Stimulated activated CD8-positive, alpha-beta memory T cell treated with anti-CD3 and anti-CD28 coated beads, Interleukin-15, amount 100 ng/mL, for 48 hours (primary cell): Measurements from ENCODE around the gene HMCN1.
"Not testable (repeated sequence)": the region's sequence is repeated elsewhere in the genome, so short reads cannot be mapped to it uniquely, and the experiment has no call there.

ENCODE experiments used
- DNase-seq, 2 donors: peaks; one replicate each; pipeline ENCODE4 v3.0.0-alpha.2; 2020; ENCODE audit warnings: low read depth in 2 of 2

HMCN1 gene

DNA sequence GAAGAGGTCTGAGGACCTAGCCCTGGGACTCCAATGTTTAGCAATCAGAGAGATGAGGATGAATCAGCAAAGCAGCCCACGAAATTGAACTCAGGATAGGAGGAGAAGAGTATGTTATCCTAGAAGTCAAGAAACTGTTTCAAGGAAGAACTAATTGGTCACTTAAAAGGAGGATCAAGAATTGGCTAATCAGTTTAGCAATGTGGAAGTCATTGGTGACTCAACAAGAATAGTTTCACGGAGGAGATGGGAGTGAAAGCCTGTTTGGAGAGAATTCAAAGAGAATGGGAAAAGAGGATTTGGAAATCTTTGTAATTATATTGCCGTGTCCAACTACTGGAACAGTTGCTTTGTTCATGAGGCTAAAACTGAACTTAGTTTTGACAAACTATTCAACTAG is 7.4 kb downstream of the HMCN1 start:
- DNase-seq = no peak

DNA sequence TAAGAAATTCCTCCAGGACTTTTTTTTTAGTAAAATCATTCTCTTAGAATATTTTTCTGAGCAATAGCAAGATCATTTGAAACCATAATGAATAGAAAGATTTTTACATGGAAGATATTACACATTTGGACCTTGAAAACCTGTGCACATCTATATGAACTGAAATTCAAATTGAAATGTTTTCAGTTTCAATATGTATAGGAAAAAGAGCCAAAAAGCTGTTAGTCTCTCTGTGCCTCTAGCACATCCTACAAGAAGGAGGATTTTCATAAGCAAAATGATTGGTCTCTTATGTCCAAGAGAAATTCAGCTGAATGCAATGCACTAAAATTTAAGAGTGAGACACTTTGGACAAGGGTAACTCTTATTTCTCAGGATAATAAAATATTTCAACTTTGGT is 8.2 kb downstream of the HMCN1 start:
- no peak for DNase-seq

DNA sequence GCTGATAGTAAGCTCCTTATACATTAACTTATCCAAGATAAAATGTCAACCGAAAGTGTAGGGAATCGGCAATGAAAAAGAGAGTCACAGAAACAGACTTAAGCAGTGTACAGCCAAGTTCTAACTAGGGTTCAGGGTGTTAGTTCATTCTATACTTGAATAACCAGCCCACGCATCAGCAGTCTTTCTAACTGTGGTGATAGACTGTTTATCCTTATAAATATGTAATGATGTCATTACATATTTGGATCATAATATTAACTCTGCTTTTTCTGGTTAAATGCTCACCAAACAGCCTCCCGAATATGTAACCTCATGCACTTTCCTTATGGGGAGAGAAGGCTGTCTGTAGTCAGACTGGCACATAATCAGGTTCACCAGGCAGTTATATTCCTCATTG is 11.0 kb downstream of the HMCN1 start:
- DNase-seq = no peak

DNA sequence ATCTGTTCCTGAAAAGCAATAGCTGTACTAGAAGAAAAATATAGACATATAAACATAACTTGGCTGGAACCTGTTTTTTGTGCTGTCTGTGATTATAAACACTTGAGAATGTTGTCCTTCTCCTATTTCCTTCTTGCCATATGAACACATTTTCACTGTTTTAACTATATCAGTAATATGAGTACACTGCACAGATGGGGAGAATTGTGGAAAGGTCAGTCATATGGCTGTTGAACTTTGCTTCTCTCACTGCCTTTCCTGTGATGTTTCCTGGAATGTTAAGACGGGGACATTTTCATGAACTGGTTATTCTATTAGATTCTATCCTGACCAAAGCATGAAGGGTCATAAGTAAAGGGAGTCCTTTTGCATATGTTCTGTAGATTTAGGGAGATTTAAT is 24.9 kb downstream of the HMCN1 start:
- DNase-seq = no peak

DNA sequence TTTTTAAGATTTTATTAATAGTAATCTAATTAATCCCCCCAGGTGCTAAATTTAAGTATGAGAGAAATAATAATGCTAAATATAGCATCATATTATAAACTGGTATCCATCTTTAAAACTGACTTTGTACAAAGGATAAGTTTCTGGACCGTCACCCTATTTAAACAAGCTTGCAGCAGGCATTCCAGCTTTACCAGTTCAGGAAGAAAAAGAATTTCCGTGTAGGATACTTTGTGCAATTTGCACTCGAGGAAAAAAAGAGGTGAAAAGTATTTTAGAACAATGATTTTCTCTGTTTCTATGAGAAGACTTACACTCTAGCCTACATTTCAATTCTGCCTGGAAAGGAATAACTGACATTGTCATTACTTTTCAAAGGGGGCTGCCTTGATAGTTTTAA is 27.6 kb downstream of the HMCN1 start:
- DNase-seq = no peak

DNA sequence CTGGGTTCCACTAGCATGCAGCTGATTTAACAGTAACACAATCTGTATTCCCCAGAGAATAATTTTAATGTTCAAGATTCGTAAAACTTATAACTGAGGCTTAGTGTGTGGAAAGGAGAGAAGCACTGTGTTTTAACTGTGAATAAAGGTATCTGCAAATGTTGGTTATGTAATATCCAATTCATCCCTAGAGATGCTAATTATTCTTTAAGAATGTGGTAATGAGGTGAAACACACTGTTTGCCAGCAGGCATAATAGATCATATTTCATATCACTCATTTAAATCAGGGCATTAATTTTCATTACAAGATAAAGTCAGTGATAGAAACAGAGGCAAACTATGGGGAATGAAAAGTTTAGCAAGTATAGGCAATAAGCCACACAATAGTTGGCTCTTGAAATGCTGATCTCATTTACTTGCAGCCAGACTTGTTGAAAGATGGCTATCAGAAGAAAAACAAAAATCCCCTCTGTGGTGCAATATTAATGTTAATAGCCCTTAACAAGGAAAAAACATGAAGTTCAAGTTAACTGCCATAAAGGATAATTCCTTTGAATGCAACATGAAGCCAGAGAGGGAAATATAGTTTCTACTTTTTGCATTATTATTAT is 33.4 kb downstream of the HMCN1 start:
- no peak for DNase-seq

DNA sequence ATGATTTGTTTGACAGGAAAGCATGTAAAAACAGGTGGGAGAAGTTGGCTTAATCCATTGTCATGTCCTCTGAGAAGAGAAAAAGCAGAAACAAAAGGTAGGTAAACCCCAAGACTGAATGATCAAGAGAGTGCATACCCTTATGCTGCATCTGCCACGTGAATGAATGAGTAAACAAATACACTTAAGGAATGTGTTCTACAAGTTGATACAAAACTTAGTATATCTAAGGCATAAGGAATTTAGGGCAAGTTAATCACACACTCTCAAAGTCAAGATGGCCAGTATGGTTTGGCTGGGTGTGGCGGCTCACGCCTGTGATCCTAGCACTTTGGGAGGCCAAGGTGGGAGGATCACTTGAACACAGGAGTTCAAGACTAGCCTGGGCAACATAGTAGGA is 34.2 kb downstream of the HMCN1 start:
- no peak for DNase-seq

DNA sequence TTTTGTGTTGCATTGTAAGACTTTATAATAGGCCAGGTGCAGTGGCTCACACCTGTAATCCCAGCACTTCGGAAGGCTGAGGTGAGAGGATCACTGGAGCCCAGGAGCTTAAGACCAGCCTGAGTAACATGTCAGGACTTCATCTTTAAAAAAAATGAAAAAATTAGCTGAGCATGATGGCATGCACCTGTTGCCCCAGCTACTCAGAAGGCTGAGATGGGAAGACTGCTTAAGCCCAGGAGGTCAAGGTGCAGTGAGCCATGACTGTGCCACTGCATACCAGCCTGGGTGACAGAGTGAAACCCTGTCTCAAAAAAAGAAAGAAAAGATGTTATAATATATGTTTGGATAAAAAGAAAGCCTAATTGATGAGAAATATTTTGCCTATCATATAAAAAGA is 34.9 kb downstream of the HMCN1 start:
- no peak for DNase-seq

DNA sequence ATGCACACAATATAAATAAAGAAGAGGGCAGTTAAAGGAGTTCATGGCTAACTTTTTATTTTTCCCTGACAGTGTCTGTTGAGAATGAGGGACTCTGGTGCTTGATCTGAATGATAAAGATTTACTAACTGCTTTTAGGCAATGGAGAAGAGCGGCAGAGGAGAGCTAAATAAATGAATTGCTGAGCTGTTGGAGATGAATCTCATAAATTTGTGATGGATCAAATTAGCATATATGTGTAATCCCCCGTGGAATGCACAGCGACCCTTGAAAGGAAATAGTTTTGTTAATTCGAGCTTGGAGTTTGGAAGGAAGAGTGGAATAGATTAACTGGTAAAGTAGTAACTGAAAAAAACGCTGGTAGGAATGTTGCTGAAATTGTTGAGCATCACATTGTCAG is 40.2 kb downstream of the HMCN1 start:
- no peak for DNase-seq

DNA sequence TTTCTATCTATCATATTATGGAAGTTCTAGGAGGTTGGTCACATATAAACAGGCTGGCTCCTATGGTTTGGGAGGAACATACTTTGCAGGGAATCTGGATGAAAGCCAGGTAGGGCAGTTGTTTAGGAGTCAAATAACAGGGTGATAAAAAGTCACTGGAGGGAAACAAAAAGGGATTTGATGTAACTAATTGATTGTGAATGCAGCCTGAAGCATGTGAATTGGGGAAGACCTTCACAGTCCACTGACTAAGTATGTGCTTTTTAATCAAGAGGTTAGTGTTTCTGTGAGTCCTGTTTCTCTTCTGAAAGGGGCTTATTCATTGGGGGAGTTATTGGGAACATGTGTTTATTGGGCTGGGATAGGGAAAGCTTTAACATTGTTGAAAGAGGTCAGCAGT is 41.3 kb downstream of the HMCN1 start:
- DNase-seq = no peak

DNA sequence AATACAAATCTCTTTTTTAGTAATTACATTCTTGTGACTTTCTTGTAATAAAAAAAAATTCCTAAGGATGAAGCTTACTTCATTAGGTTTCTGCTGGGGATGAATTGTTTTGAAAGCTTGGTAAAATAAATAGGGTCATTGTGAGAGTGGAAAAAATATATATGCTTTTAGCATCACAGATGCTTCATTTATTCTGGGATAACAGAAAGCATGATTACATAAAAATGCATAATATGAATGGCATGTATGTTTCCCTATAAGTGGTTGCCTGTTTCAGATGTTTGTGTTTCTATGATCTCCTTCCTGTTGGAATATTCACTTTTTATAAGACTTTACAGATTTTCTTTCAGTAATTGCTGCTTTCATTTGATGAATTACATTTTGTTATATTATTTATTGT is 42.3 kb downstream of the HMCN1 start:
- DNase-seq = no peak

DNA sequence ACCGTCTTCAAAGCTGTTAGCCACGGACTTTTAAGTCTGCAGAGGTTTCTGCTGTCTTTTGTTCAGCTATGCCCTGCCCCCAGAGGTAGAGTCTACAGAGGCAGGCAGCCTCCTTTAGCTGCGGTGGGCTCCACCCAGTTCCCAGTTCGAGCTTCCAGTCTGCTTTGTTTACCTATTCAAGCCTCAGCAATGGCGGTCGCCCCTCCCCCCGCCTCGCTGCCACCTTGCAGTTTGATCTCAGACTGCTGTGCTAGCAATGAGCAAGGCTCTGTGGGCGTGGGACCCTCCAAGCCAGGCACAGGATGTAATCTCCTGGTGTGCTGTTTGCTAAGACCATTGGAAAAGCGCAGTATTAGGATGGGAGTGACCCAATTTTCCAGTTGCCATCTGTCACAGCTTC is 49.7 kb downstream of the HMCN1 start:
- not testable (repeated sequence) for DNase-seq

DNA sequence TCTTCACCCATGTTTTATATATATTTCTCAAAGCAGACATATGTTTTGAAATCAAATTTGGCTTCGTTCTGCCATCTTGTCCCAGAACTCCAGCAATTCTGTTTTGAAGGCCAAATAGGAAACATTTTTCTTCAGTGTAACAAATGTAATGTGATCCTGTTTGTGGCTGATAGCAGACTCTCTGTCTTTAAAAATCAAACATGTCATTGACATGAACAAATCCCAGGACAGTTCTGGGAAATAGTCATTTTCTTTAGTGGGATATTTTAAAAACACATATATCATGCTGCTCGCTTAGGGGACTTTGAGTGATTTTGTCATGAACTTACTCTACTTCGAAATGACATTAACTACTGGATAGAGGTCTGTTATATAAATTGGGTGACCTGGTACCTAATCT is 51.4 kb downstream of the HMCN1 start:
- DNase-seq = no peak

DNA sequence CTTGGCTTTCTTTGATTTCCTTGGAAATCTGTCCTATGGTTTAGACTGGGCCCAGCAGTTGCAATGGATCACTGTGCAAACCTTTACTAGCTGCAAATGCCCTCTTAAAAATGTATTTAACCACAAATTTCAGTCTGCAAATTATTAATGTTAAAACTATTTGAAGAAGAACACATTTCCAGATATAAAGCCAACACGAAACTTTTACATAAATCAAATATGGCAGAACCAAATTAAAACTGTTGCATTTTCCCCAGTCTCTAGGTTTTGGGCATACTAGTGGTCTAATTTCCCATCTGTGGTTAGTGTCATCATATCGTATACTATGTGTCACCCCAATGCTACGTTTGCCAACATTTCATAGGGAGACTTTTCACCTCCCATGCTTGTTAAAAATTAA is 52.3 kb downstream of the HMCN1 start:
- DNase-seq = no peak

DNA sequence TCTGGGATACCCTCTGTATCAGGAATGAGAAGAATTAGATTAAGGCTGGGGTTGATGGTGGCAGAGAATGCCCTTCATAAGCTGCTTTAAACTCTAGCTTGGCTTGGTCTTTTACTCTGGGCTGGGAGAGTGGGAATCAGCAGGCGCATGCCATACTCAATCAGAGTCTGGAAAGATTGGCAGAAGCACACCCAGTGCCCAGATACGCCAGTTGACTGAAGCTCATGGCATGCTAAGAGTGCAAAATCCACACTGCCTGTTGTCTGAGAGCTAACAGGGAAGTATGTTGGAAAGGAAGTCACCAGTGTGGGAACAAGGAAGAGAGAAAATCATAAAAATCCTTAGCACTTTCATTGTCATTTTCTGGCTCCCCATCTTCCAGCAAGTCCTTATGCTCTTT is 53.0 kb downstream of the HMCN1 start:
- DNase-seq = no peak

DNA sequence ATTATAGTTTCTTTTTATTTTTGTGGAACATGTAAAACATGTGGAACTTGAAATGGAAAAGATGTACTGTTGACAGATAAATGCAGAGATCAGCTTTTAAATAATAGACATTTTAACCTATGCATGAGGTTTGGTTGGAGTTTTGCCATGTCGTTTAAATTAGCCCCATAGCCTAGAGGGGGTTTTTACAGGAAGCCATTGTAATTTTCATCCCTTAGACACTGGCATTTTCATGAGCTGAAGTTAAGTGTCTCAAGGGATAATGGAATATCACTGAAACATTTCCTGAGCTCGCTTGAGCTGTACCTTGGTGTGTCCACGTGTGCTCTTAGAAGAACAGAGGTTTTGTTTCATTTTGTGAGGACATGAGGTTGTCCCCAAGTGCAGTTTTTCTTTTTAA is 54.2 kb downstream of the HMCN1 start:
- DNase-seq = no peak

DNA sequence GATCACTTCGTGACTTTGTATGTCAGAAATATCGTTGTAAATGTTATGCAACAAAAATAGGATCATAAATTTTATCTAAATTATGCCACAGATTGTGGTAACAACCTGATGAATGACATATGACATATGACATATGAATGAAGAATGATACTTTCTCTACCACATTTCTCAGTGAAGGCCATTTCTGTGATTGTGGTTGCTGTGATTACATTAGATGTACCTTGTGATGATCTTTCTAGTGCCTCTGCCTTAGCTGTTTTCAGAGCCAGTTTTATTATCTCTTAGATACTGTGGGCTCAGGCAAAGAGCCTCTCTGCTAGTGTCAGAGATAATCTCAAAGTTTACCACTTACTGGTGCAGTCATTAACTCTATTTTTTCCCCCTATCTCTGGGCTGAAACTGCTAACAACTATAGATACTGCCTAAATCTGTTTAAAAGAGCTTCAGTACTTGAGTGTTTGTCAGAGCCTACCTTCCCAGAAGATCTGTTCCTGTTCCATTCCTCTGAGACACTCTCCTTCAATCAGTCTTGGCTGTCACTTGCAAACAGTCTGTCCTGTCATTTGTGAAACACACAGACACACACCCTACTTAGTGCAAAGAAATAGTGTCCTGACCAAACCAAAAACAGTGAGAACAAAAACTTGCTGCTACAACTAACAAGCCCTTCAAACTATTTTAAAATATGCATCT is 55.5 kb downstream of the HMCN1 start:
- DNase-seq = no peak

DNA sequence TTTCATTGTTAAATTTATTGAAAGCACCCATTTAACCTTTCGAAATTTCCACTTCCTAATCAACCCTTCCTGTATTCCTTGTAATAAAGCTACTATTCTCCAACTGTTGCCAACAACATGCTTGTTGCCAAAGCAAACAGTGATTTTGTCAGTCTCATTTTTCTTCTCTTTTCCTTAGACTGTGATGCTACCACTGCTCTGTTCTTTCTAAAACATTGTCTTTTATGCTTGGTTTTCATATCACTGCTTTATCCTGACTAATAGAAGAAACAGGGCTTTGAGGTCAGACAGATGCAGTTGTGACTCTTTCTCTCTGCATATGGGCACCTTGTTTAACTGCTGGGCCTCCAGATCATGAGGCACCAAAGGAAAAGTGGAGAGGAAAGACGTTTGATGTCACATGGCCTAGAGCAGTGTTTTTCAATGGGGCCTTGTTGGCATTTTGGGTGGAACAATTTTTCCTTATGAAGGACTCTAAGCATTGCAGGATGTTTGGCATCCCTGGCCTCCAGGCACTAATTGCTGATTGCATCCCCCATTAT is 56.1 kb downstream of the HMCN1 start:
- no peak for DNase-seq

DNA sequence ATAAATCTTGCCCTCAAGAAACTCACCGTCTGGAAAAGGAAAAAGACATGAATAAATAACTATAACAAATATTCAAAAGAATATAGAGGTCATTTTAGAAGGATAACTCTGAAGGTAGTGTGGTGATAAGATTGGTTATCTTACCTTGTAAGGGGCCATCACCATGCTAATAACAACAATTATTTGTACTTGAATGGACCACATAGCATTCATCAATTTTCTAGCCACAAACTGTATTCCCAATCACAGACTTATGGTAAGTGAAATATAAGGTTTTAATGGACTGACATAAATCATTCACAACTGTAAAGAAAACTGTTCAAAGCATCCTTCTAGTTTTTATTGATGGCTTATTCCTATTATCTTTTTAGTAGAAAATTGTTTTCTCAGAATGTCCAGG is 57.8 kb downstream of the HMCN1 start:
- DNase-seq = no peak

DNA sequence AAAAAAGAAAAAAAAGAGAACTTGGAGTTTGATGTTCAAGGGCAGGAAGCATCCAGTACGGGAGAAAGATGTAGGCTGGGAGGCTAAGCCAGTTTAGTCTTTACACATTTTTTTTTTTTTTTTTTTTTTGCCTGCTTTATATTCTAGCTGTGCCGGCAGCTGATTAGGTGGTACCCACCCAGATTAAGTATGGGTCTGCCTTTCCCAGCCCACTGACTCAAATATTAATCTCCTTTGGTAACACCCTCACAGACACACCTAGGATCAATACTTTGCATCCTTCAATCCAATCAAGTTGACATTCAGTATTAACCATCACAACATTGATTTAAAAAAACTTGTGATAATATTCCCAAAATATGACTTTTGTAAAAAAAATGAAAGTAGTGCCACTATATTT is 60.3 kb downstream of the HMCN1 start:
- DNase-seq = not testable (repeated sequence)

DNA sequence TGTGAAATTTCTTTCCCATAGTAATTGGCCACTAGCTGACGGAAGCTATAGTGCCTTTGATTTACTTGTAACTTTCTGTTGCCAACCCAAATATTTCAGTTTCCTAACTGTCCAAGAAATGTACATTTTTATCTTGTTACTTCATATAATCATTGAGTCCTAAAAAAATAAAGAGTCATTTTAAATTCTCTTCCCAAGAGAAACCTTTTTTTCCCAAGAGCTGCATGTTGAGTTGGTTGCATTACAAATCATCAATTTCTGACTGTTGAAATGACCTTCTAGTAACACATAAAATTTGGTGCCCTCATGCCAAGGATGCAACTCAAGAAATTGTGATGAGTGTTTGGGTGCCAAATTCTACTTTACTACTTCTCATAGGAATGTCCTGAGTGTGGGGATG is 61.0 kb downstream of the HMCN1 start:
- DNase-seq = no peak

DNA sequence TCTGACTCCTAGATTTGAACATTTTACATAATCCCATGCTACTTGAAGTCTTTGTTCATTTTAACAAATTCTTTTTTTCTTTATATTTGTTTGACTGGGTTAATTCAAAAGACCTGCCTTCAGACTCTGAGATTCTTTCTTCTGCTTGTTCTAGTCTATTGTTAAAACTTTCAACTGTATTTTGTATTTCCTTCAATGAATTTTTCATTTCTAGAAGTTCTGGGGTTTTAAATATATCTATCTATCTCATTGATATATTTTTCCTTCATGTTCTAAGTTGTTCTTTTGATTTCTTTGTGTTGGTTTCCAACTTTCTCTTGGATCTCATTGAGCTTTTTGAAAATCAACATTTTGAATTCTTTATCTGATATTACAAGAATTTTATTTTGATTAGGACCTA is 64.3 kb downstream of the HMCN1 start:
- DNase-seq = no peak

DNA sequence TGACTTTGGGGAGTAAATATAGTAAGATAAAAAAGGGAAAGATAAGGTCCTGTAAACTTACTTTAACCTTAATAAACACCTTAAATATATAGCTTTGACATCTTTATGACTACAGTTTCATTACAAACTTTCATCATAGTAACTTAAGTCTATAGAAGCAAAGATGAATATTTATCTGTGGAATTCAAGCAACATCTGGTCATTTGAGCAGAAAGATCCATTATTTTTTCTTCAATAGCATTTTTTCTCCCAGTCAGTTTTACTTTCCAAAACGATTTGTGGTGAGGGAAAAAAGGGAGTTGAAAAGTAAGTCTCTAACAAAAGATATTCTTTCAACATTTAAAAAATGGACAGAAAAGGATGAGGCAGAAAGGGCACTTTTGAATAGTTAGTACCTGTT is 69.0 kb downstream of the HMCN1 start:
- DNase-seq = no peak

DNA sequence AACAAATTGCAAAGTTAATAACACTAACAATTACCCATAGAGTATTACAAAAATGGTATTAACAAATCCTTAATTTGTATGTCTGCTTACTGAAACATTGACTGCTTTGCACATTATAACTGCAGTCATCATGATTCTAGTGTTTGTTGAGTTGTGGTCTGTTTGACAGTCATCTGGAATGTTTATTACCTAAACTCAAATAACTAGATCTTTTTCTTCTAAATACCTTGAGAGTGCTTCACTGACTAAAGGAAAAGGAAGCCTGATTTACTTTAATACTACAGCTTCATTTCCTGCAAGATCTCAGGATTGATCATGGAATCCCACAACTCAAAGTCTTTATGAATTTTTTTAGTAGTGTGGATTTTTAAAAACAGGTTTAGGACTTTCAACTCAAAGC is 70.0 kb downstream of the HMCN1 start:
- no peak for DNase-seq
